Left lung (tissue), 10 donors: ENCODE measurements around the gene NAPB. TPM values are rescaled to one million over a fixed set of nuclear protein-coding genes. Genes with fewer than 3 reads are reported as not detected.

Experiments
- ATAC-seq: fragments of 200-7000 bp; cut with Tn5 transposase; one replicate; pipeline ENCODE4 v1.9.1; 2020; ENCODE audit warnings: moderate library complexity
- DNase-seq, 4 donors: peaks; one replicate each; pipeline ENCODE4 v3.0.0-alpha.2; 2013 to 2020
- H3K27ac ChIP-seq, 2 donors: fragments of 200-600 bp; sonication (generic) in 1 of 2; one replicate each; pipeline versions ENCODE4 v1.5.0 to v1.8.0; 2020 to 2021
- H3K27me3 ChIP-seq, 2 donors: fragments of 200-600 bp; sonication (generic) in 1 of 2; one replicate each; pipeline versions ENCODE4 v1.5.0 to v1.8.0; 2020 to 2021
- H3K36me3 ChIP-seq, 2 donors: fragments of 200-600 bp; sonication (generic) in 1 of 2; one replicate each; pipeline versions ENCODE4 v1.5.0 to v1.8.0; 2020 to 2021
- H3K4me1 ChIP-seq, 2 donors: fragments of 200-600 bp; one replicate each; pipeline ENCODE4 v1.8.0; 2021
- H3K4me3 ChIP-seq, 2 donors: fragments of 200-600 bp; sonication (generic) in 1 of 2; one replicate each; pipeline versions ENCODE4 v1.5.0 to v1.8.0; 2020 to 2021; ENCODE audit warnings: mild to moderate bottlenecking in 1 of 2
- H3K9me3 ChIP-seq, 2 donors: fragments of 200-600 bp; sonication (generic) in 1 of 2; one replicate each; pipeline versions ENCODE4 v1.5.0 to v1.8.0; 2020 to 2021
- CTCF ChIP-seq, 2 donors: fragments of 200-600 bp; sonication (generic) in 1 of 2; IDR thresholded peaks; one replicate each; pipeline versions ENCODE4 v1.5.0 to v1.8.0; 2021; ENCODE audit warnings: antibody characterized with exemption in 2 of 2
- intact Hi-C, 2 donors: fragments of 100-400 bp; cut with DNase I; formaldehyde crosslinking; loops; one replicate each; pipeline versions ENCODE4 v1.11.2 to v1.14.2; 2022
- polyA plus RNA-seq, 6 donors: library from polyadenylated mRNA; unstranded; fragments of 120-200 nt; gene quantifications; one replicate each; pipeline ENCODE4 v1.2.1, GENCODE V29; 2013; ENCODE audit not compliant: insufficient read length in 6 of 6
- total RNA-seq, 2 donors: library from RNA; stranded (reverse); fragmentation: NEBNext Ultra II Directional; extraction: Animal tissue kit (Norgen Biotek cat#: 25700); gene quantifications; one replicate each; pipeline ENCODE4 v1.2.1, GENCODE V29; 2021
- donor health status: DM: no; HTN: yes; CAD: no.
- donor health status: DM: no; HTN: no; CAD: no.

Gene NAPB
- total and polyA plus RNA-seq, 8 donors, result 8.7 to 27.1 (median 23.1) TPM

GRCh38 chr20:23357767-23358562 lies 63.3 kb downstream of the NAPB start:
- peak; percentile 96 to 100 (median 100) for DNase-seq

GRCh38 chr20:23356203-23356602 lies 65.1 kb downstream of the NAPB start:
- TF ChIP-seq CTCF (IDR thresholded peaks at IDR 0.05), result no peak
- no peaks in the 10 kb centered on the region for H3K9me3 ChIP-seq

More at GRCh38 chr20:23357767-23358562, 63.3 kb downstream of the NAPB start:
- H3K27ac ChIP-seq, result peak overlapping the region; percentile 94 to 98
- peak; percentile 87 for ATAC-seq
- no peaks in the 10 kb centered on the region for H3K9me3 ChIP-seq
- intact Hi-C loops, result no loop called here
- peak in 1 of 2 donors; percentile 16 for TF ChIP-seq CTCF (IDR thresholded peaks at IDR 0.05)
- peaks cover 13 to 36% of the 10 kb centered on the region in 2 donors for H3K4me1 ChIP-seq
- H3K36me3 ChIP-seq, result peaks cover 0 to 27% of the 10 kb centered on the region in 2 donors
- H3K27me3 ChIP-seq, result no peaks in the 10 kb centered on the region
- H3K4me3 ChIP-seq, result peak overlapping the region; percentile 55 to 56

GRCh38 chr20:23350904-23351838 lies 70.1 kb downstream of the NAPB start:
- Histone ChIP-seq H3K4me3 (peak overlapping the region; percentile 98), H3K4me1 (peaks cover 17 to 25% of the 10 kb centered on the region in 2 donors), H3K27ac (peak overlapping the region; percentile 99 to 100), H3K27me3 (no peaks in the 10 kb centered on the region), H3K9me3 (no peaks in the 10 kb centered on the region), H3K36me3 (peaks cover 0 to 24% of the 10 kb centered on the region in 2 donors)
- TF ChIP-seq CTCF (IDR thresholded peaks at IDR 0.05), result no peak
- peak in 3 of 4 donors; percentile 32 to 65 (median 60) for DNase-seq
- peak; percentile 28 for ATAC-seq
- intact Hi-C loops, result no loop called here

More at GRCh38 chr20:23356203-23356602, 65.1 kb downstream of the NAPB start:
- ATAC-seq (no peak), DNase-seq (peak in 1 of 4 donors; percentile 79)
- Histone ChIP-seq H3K36me3 (peaks cover 0 to 27% of the 10 kb centered on the region in 2 donors), H3K27me3 (no peaks in the 10 kb centered on the region), H3K4me3 (no peak overlapping the region), H3K27ac (no peak overlapping the region), H3K4me1 (peaks cover 20 to 47% of the 10 kb centered on the region in 2 donors)
- intact Hi-C loops, result no loop called here

GRCh38 chr20:23350196-23350903 lies 70.9 kb downstream of the NAPB start, which contains the start of gene NXT1:
Gene NXT1, plus strand, starts transcription at chr20:23350791. Its CDS starts 3,251 bp downstream, at chr20:23354042.
- DNase-seq (peak; percentile 96 to 98 (median 96)), ATAC-seq (peak; percentile 94)
- TF ChIP-seq CTCF (IDR thresholded peaks at IDR 0.05), result no peak
- intact Hi-C loops, result no loop called here
- peak within 1 kb of the TSS; percentile 99 to 100 for H3K27ac ChIP-seq
- H3K4me3 ChIP-seq, result peak within 1 kb of the TSS; percentile 98
- H3K27me3 ChIP-seq, result no peaks in the 10 kb centered on the region
- peaks cover 0 to 16% of the 10 kb centered on the region in 2 donors for H3K36me3 ChIP-seq
- no peaks in the 10 kb centered on the region for H3K9me3 ChIP-seq
- H3K4me1 ChIP-seq, result peaks cover 17 to 25% of the 10 kb centered on the region in 2 donors
